ENCODE data around the gene METTL4. TPM values are rescaled to one million over a fixed set of nuclear protein-coding genes. Genes with fewer than 3 reads are reported as not detected.

Gene METTL4
- total RNA-seq, 1 donor: 10.5 TPM

- H3K4me2 ChIP-seq (ENCODE audit: insufficient read depth, low read length): no peak overlapping the region
- no peak for DNase-seq (ENCODE audit: insufficient read length, low spot score, missing footprints)
- peaks cover 3% of the 10 kb centered on the region for H3K4me1 ChIP-seq (ENCODE audit: insufficient read depth, low read length)
- no peak overlapping the region for H3K4me3 ChIP-seq (ENCODE audit: insufficient read depth, low read length)
- no peak for TF ChIP-seq CTCF (IDR thresholded peaks at IDR 0.05; ENCODE audit: extremely low read depth, low read depth, low read length)
- H3K27ac ChIP-seq (ENCODE audit: low read depth, low read length): no peak overlapping the region
- H4K20me1 ChIP-seq (ENCODE audit: insufficient read depth, low read length): no peaks in the 10 kb centered on the region
- H3K27me3 ChIP-seq (ENCODE audit: insufficient read depth, low read length): no peaks in the 10 kb centered on the region
- H2AFZ ChIP-seq (ENCODE audit: low read length): peak overlapping the region; percentile 15
- H3K36me3 ChIP-seq (ENCODE audit: insufficient read depth, low read length): peaks cover 8% of the 10 kb centered on the region
- H3K9me3 ChIP-seq (ENCODE audit: low read depth, low read length): no peaks in the 10 kb centered on the region
- H3K79me2 ChIP-seq (ENCODE audit: insufficient read depth, low read length): no peaks in the 10 kb centered on the region
Observed at GRCh38 chr18:2597639-2598038, 26.3 kb upstream of the METTL4 start.

GRCh38 chr18:2590303-2590702 is 19.0 kb upstream of the METTL4 start:
- H4K20me1 ChIP-seq (ENCODE audit: insufficient read depth, low read length): no peaks in the 10 kb centered on the region
- H3K9me3 ChIP-seq (ENCODE audit: low read depth, low read length): no peaks in the 10 kb centered on the region
- H3K79me2 ChIP-seq (ENCODE audit: insufficient read depth, low read length): no peaks in the 10 kb centered on the region
- peaks cover 11% of the 10 kb centered on the region for H3K36me3 ChIP-seq (ENCODE audit: insufficient read depth, low read length)
- peak overlapping the region; percentile 2 for H3K27ac ChIP-seq (ENCODE audit: low read depth, low read length)
- no peak for TF ChIP-seq CTCF (IDR thresholded peaks at IDR 0.05; ENCODE audit: extremely low read depth, low read depth, low read length)
- H3K4me3 ChIP-seq (ENCODE audit: insufficient read depth, low read length): no peak overlapping the region
- no peak for DNase-seq (ENCODE audit: insufficient read length, low spot score, missing footprints)
- H3K4me1 ChIP-seq (ENCODE audit: insufficient read depth, low read length): peaks cover 15% of the 10 kb centered on the region
- H3K27me3 ChIP-seq (ENCODE audit: insufficient read depth, low read length): no peaks in the 10 kb centered on the region
- H3K4me2 ChIP-seq (ENCODE audit: insufficient read depth, low read length): peak overlapping the region; percentile 4
- peak overlapping the region; percentile 81 for H2AFZ ChIP-seq (ENCODE audit: low read length)

GRCh38 chr18:2589345-2590068 is 18.2 kb upstream of the METTL4 start:
- Histone ChIP-seq H4K20me1 (ENCODE audit: insufficient read depth, low read length) (no peaks in the 10 kb centered on the region), H2AFZ (ENCODE audit: low read length) (peak overlapping the region; percentile 81), H3K4me1 (ENCODE audit: insufficient read depth, low read length) (peaks cover 15% of the 10 kb centered on the region), H3K27ac (ENCODE audit: low read depth, low read length) (peak overlapping the region; percentile 8), H3K36me3 (ENCODE audit: insufficient read depth, low read length) (peaks cover 9% of the 10 kb centered on the region), H3K4me2 (ENCODE audit: insufficient read depth, low read length) (peak overlapping the region; percentile 4), H3K79me2 (ENCODE audit: insufficient read depth, low read length) (no peaks in the 10 kb centered on the region), H3K9me3 (ENCODE audit: low read depth, low read length) (no peaks in the 10 kb centered on the region), H3K4me3 (ENCODE audit: insufficient read depth, low read length) (no peak overlapping the region), H3K27me3 (ENCODE audit: insufficient read depth, low read length) (no peaks in the 10 kb centered on the region)
- DNase-seq (ENCODE audit: insufficient read length, low spot score, missing footprints): no peak
- TF ChIP-seq CTCF (IDR thresholded peaks at IDR 0.05; ENCODE audit: extremely low read depth, low read depth, low read length): no peak

- no peak overlapping the region for H3K4me2 ChIP-seq (ENCODE audit: insufficient read depth, low read length)
- peak overlapping the region; percentile 31 for H2AFZ ChIP-seq (ENCODE audit: low read length)
- no peaks in the 10 kb centered on the region for H4K20me1 ChIP-seq (ENCODE audit: insufficient read depth, low read length)
- H3K4me1 ChIP-seq (ENCODE audit: insufficient read depth, low read length): peaks cover 15% of the 10 kb centered on the region
- peaks cover 9% of the 10 kb centered on the region for H3K36me3 ChIP-seq (ENCODE audit: insufficient read depth, low read length)
- TF ChIP-seq CTCF (IDR thresholded peaks at IDR 0.05; ENCODE audit: extremely low read depth, low read depth, low read length): no peak
- H3K4me3 ChIP-seq (ENCODE audit: insufficient read depth, low read length): no peak overlapping the region
- no peak for DNase-seq (ENCODE audit: insufficient read length, low spot score, missing footprints)
- H3K27me3 ChIP-seq (ENCODE audit: insufficient read depth, low read length): no peaks in the 10 kb centered on the region
- H3K9me3 ChIP-seq (ENCODE audit: low read depth, low read length): no peaks in the 10 kb centered on the region
- no peaks in the 10 kb centered on the region for H3K79me2 ChIP-seq (ENCODE audit: insufficient read depth, low read length)
- peak overlapping the region; percentile 8 for H3K27ac ChIP-seq (ENCODE audit: low read depth, low read length)
Observed at GRCh38 chr18:2588666-2589344, 17.5 kb upstream of the METTL4 start.

Data from osteoblast (primary cell).